ENCODE data around the gene ENDOV. TPM values are rescaled to one million over a fixed set of nuclear protein-coding genes. Genes with fewer than 3 reads are reported as not detected.
A peak's percentile ranks its signal among the peaks of the same experiment; 100 is the strongest.

ENDOV gene
- total and polyA plus RNA-seq, 2 of the 13 experiments (the other 11 are each of a cell fraction or from before 2014, with no cell fraction given), result 15.1 to 17.1 TPM

DNA sequence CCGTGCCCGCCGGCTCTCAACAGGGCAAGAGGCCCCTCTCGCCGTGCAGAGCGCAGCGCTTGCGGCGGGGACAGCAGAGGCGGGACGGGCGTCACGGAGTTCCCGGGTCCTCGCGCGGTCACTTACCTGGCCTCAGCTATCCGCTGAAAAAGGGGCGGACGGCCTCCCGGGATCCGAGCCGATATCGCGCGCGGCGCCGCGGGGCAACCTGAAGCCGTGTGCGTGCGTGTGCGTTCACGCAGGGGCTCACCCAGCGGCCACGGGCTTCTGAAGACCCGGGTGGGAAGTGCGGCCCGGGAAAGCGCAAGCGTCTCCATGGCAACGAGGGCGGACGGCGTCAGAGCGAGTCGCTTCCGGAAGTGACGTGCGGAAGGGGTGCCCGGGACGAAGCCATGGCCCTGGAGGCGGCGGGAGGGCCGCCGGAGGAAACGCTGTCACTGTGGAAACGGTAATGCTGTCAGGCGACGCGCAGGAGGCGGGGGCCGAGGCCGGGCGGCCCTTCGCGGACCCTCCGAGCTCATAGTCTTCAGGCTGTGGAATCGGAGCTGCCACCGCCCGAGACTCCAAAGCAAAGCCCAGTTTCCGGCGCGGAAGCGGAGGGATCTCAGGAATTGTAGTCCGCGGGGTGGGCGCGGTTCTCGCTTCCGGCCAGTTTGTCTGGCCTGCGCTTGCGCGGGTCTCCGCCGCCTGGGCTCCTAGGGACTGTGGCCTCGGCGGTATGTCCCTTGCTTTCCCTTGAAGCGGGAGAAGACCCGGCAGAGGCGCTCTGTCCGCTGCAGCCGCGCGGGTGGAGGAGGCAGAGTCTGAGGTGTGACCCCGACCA, at the start of gene ENDOV (continued):
- TF ChIP-seq BCL3 (CRISPR knock-in tag; IDR thresholded peaks at IDR 0.05), result peak; percentile 90; the same call in 1 of the 2 replicates
- TF ChIP-seq, protein P1, sequence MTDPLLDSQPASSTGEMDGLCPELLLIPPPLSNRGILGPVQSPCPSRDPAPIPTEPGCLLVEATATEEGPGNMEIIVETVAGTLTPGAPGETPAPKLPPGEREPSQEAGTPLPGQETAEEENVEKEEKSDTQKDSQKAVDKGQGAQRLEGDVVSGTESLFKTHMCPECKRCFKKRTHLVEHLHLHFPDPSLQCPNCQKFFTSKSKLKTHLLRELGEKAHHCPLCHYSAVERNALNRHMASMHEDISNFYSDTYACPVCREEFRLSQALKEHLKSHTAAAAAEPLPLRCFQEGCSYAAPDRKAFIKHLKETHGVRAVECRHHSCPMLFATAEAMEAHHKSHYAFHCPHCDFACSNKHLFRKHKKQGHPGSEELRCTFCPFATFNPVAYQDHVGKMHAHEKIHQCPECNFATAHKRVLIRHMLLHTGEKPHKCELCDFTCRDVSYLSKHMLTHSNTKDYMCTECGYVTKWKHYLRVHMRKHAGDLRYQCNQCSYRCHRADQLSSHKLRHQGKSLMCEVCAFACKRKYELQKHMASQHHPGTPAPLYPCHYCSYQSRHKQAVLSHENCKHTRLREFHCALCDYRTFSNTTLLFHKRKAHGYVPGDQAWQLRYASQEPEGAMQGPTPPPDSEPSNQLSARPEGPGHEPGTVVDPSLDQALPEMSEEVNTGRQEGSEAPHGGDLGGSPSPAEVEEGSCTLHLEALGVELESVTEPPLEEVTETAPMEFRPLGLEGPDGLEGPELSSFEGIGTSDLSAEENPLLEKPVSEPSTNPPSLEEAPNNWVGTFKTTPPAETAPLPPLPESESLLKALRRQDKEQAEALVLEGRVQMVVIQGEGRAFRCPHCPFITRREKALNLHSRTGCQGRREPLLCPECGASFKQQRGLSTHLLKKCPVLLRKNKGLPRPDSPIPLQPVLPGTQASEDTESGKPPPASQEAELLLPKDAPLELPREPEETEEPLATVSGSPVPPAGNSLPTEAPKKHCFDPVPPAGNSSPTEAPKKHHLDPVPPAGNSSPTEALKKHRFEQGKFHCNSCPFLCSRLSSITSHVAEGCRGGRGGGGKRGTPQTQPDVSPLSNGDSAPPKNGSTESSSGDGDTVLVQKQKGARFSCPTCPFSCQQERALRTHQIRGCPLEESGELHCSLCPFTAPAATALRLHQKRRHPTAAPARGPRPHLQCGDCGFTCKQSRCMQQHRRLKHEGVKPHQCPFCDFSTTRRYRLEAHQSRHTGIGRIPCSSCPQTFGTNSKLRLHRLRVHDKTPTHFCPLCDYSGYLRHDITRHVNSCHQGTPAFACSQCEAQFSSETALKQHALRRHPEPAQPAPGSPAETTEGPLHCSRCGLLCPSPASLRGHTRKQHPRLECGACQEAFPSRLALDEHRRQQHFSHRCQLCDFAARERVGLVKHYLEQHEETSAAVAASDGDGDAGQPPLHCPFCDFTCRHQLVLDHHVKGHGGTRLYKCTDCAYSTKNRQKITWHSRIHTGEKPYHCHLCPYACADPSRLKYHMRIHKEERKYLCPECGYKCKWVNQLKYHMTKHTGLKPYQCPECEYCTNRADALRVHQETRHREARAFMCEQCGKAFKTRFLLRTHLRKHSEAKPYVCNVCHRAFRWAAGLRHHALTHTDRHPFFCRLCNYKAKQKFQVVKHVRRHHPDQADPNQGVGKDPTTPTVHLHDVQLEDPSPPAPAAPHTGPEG (CRISPR knock-in tag; IDR thresholded peaks at IDR 0.05), result no peak; the same call in 1 of the 2 replicates
- TF ChIP-seq ZNF121 (CRISPR knock-in tag; IDR thresholded peaks at IDR 0.05), result no peak
- TF ChIP-seq ZNF841 (CRISPR knock-in tag; IDR thresholded peaks at IDR 0.05; ENCODE audit: borderline replicate concordance), result no peak
- peak; percentile 92 for TF ChIP-seq BORCS8-MEF2B (CRISPR knock-in tag; IDR thresholded peaks at IDR 0.05)
- TF ChIP-seq CREB3 (CRISPR knock-in tag; IDR thresholded peaks at IDR 0.05), result peak; percentile 49; the same call in 1 of the 2 replicates
- TF ChIP-seq ZNF782 (CRISPR knock-in tag; IDR thresholded peaks at IDR 0.05; ENCODE audit: borderline replicate concordance), result peak; percentile 41; the same call in 1 of the 2 replicates
- TF ChIP-seq CSRNP1 (CRISPR knock-in tag; IDR thresholded peaks at IDR 0.05), result peak; percentile 98
- TF ChIP-seq TBL1XR1 (IDR thresholded peaks at IDR 0.05; ENCODE audit: borderline replicate concordance, low read length, partially characterized antibody), result no peak
- TF ChIP-seq MTA3 (CRISPR knock-in tag; IDR thresholded peaks at IDR 0.05), result no peak
- TF ChIP-seq ZSCAN25 (CRISPR knock-in tag; IDR thresholded peaks at IDR 0.05), result no peak
- TF ChIP-seq, protein P2, sequence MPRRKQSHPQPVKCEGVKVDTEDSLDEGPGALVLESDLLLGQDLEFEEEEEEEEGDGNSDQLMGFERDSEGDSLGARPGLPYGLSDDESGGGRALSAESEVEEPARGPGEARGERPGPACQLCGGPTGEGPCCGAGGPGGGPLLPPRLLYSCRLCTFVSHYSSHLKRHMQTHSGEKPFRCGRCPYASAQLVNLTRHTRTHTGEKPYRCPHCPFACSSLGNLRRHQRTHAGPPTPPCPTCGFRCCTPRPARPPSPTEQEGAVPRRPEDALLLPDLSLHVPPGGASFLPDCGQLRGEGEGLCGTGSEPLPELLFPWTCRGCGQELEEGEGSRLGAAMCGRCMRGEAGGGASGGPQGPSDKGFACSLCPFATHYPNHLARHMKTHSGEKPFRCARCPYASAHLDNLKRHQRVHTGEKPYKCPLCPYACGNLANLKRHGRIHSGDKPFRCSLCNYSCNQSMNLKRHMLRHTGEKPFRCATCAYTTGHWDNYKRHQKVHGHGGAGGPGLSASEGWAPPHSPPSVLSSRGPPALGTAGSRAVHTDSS (CRISPR knock-in tag; conservative IDR thresholded peaks at IDR 0.05), result no peak
- TF ChIP-seq ZNF44 (CRISPR knock-in tag; IDR thresholded peaks at IDR 0.05), result peak; percentile 95
- TF ChIP-seq, protein P3, sequence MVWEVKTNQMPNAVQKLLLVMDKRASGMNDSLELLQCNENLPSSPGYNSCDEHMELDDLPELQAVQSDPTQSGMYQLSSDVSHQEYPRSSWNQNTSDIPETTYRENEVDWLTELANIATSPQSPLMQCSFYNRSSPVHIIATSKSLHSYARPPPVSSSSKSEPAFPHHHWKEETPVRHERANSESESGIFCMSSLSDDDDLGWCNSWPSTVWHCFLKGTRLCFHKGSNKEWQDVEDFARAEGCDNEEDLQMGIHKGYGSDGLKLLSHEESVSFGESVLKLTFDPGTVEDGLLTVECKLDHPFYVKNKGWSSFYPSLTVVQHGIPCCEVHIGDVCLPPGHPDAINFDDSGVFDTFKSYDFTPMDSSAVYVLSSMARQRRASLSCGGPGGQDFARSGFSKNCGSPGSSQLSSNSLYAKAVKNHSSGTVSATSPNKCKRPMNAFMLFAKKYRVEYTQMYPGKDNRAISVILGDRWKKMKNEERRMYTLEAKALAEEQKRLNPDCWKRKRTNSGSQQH (CRISPR knock-in tag; IDR thresholded peaks at IDR 0.05; ENCODE audit: low read depth), result no peak; the same call in 1 of the 2 replicates
- 0 out of 2 replicates have a peak, but pooled peaks have one; percentile 82 for TF ChIP-seq ZSCAN12 (CRISPR knock-in tag; IDR thresholded peaks at IDR 0.05)
